Thyroid gland (tissue), 4 donors: ENCODE data around the gene SLFN13. TPM values are rescaled to one million over a fixed set of nuclear protein-coding genes. Genes with fewer than 3 reads are reported as not detected.
"Not testable (repeated sequence)": the region's sequence is repeated elsewhere in the genome, so short reads cannot be mapped to it uniquely, and the experiment has no call there.

ENCODE experiments used
- DNase-seq, 2 donors: peaks; one replicate each; pipeline ENCODE4 v3.0.0-alpha.2; 2019
- H3K27ac ChIP-seq, 3 donors: fragments of 200-600 bp; sonication (generic); 1 replicate in 2 of 3; 2 replicates in 1 of 3; pipeline ENCODE4 v1.5.1; 2016 to 2019; ENCODE audit warnings: mild to moderate bottlenecking in 1 of 3, moderate library complexity in 1 of 3
- H3K27me3 ChIP-seq: fragments of 200-600 bp; sonication (generic); one replicate; pipeline ENCODE4 v1.5.1; 2019
- H3K36me3 ChIP-seq, 2 donors: fragments of 200-600 bp; sonication (generic); one replicate each; pipeline ENCODE4 v1.5.1; 2016 to 2019
- H3K4me1 ChIP-seq, 2 donors: fragments of 200-600 bp; sonication (generic); one replicate each; pipeline ENCODE4 v1.5.1; 2017 to 2019
- H3K4me3 ChIP-seq, 3 donors: fragments of 200-600 bp; sonication (generic); replicated peaks in 1 of 3; 1 replicate in 2 of 3; 2 replicates in 1 of 3; pipeline ENCODE4 v1.5.1; 2016; ENCODE audit warnings: mild to moderate bottlenecking in 1 of 3
- H3K9me3 ChIP-seq: fragments of 200-600 bp; sonication (generic); one replicate; pipeline ENCODE4 v1.5.1; 2017
- POLR2A ChIP-seq, 2 donors: fragments of 450-650 bp; IDR thresholded peaks; one replicate each; pipeline ENCODE4 v1.6.1; 2017; ENCODE audit warnings: antibody characterized with exemption in 2 of 2, mild to moderate bottlenecking in 2 of 2, moderate library complexity in 1 of 2
- WGBS, 2 donors: methylation state at CpG; one replicate each; pipeline ENCODE4 v1.1.5; 2017; 5-methylcytosine and 5-hydroxymethylcytosine counted together
- intact Hi-C: fragments of 100-400 bp; cut with DNase I; formaldehyde crosslinking; loops from one replicate; pipeline ENCODE4 v1.15.1; 2023
- total RNA-seq, 4 donors: library from RNA; depleted of rRNA; stranded (reverse); fragments of >200 nt; gene quantifications; one replicate each; pipeline ENCODE4 v1.2.3, GENCODE V29; 2016
- TF ChIP-seq, protein P1 (sequence below), 6 experiments: fragments of 200-600 bp in 3 of 6; fragments of 450-650 bp in 3 of 6; sonication (generic) in 3 of 6; IDR thresholded peaks; one replicate each; pipeline ENCODE4 v1.5.1; 2016 to 2019; ENCODE audit warnings: antibody characterized with exemption in 6 of 6, mild to moderate bottlenecking in 2 of 6, inconsistent platforms in 1 of 6, moderate library complexity in 1 of 6

SLFN13 gene
- total RNA-seq, 4 donors from 2014 or later = 13.6 to 31.8 (median 17.9) TPM

GRCh38 chr17:35416659-35417058 is 31.9 kb downstream of the SLFN13 start:
- Histone ChIP-seq H3K36me3 (no peaks in the 10 kb centered on the region), H3K27me3 (no peaks in the 10 kb centered on the region), H3K9me3 (no peaks in the 10 kb centered on the region), H3K4me1 (no peaks in the 10 kb centered on the region), H3K27ac (peak overlapping the region in 1 of 3 donors; percentile 59), H3K4me3 (no peak overlapping the region)
- peak; percentile 70 to 79 for DNase-seq
- 50 to 66% methylated on average over 2 of the region's 2 CpGs for WGBS, 2 donors
- TF ChIP-seq POLR2A (IDR thresholded peaks at IDR 0.05) = no peak
- TF ChIP-seq, protein P1, sequence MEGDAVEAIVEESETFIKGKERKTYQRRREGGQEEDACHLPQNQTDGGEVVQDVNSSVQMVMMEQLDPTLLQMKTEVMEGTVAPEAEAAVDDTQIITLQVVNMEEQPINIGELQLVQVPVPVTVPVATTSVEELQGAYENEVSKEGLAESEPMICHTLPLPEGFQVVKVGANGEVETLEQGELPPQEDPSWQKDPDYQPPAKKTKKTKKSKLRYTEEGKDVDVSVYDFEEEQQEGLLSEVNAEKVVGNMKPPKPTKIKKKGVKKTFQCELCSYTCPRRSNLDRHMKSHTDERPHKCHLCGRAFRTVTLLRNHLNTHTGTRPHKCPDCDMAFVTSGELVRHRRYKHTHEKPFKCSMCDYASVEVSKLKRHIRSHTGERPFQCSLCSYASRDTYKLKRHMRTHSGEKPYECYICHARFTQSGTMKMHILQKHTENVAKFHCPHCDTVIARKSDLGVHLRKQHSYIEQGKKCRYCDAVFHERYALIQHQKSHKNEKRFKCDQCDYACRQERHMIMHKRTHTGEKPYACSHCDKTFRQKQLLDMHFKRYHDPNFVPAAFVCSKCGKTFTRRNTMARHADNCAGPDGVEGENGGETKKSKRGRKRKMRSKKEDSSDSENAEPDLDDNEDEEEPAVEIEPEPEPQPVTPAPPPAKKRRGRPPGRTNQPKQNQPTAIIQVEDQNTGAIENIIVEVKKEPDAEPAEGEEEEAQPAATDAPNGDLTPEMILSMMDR (IDR thresholded peaks at IDR 0.05) = no peak
- intact Hi-C loops = no loop called here

DNA sequence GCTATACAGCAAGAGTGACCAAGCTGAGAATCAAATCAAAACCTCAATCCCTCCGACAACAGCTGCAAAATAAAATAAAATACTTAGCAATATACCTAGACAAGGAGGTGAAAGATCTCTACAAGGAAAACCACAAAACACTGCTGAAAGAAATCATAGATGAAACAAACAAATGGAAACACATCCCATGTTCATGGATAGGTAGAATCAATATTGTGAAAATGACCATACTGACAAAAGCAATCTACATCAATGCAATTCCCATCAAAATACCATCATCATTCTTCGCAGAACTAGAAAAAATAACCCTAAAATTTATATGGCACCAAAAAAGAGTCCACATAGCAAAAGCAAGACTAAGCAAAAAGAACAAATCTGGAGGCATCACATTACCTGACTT is 33.9 kb downstream of the SLFN13 start:
- 97 to 99% methylated on average over 2 of the region's 2 CpGs for WGBS, 2 donors
- DNase-seq, H3K27ac ChIP-seq, H3K9me3 ChIP-seq, intact Hi-C loops, H3K4me1 ChIP-seq, H3K27me3 ChIP-seq, H3K4me3 ChIP-seq: not testable (repeated sequence)
- peaks cover 0 to 15% of the 10 kb centered on the region in 2 donors for H3K36me3 ChIP-seq

GRCh38 chr17:35414247-35414646 is 34.3 kb downstream of the SLFN13 start:
- Histone ChIP-seq H3K9me3 (no peaks in the 10 kb centered on the region), H3K27me3 (no peaks in the 10 kb centered on the region), H3K36me3 (peaks cover 0 to 15% of the 10 kb centered on the region in 2 donors), H3K4me3 (no peak overlapping the region), H3K27ac (no peak overlapping the region), H3K4me1 (no peaks in the 10 kb centered on the region)
- intact Hi-C loops = no loop called here
- TF ChIP-seq POLR2A (IDR thresholded peaks at IDR 0.05) = no peak
- TF ChIP-seq, protein P1 (IDR thresholded peaks at IDR 0.05) = no peak
- 97 to 98% methylated on average over 1 of the region's 1 CpG for WGBS, 2 donors
- no peak for DNase-seq

DNA sequence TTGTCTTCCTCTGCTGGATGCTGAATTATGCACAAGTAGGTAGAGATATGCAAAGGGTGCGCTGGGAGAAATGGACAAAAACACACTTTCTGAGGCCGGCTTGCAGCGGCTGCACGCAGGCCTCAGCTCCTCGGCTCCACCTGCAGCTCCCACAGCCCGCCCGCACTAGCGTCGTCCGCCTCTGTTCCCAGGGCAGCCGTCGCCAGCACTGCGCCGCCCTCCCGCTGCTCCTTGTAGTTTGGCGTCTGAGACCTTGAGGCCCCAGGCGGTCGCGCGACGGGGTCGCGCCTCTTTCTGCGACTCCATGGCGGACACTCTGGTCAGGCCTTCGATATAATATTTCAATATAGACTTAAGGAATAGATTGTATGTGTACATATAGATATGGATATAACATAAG is 41.0 kb downstream of the SLFN13 start:
- TF ChIP-seq, protein P1 (IDR thresholded peaks at IDR 0.05) = no peak
- 93 to 95% methylated on average over 25 of the region's 26 CpGs for WGBS, 2 donors
- DNase-seq = no peak
- Histone ChIP-seq H3K27ac (no peak overlapping the region), H3K4me1 (no peaks in the 10 kb centered on the region), H3K27me3 (no peaks in the 10 kb centered on the region), H3K9me3 (no peaks in the 10 kb centered on the region), H3K4me3 (no peak overlapping the region), H3K36me3 (peaks cover 4 to 18% of the 10 kb centered on the region in 2 donors)
- intact Hi-C loops = no loop called here

DNA sequence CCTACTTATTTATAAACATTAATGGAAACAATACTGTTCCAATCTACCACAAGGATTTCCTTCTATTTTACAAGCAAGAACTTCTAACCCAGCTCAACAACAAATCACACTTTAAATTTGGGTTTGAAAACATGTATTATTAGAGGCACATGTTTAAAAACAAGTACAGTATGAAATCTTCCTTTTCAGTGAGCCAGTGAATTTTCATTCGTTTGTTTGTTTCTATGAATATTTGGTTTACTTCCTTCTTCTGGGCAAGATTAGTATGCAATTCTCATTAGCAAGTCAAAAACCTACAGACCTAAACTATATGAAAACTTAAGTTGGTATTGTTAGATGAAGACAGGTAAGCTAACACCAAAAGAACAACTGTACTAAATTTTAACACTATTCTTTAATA is 42.0 kb downstream of the SLFN13 start:
- intact Hi-C loops = no loop called here
- Histone ChIP-seq H3K4me3 (no peak overlapping the region), H3K27me3 (no peaks in the 10 kb centered on the region), H3K36me3 (peaks cover 4 to 18% of the 10 kb centered on the region in 2 donors), H3K9me3 (no peaks in the 10 kb centered on the region), H3K4me1 (no peaks in the 10 kb centered on the region), H3K27ac (no peak overlapping the region)
- TF ChIP-seq, protein P1 (IDR thresholded peaks at IDR 0.05) = no peak
- no peak for TF ChIP-seq POLR2A (IDR thresholded peaks at IDR 0.05)
- DNase-seq = no peak
- 92 to 95% methylated on average over 1 of the region's 1 CpG for WGBS, 2 donors

DNA sequence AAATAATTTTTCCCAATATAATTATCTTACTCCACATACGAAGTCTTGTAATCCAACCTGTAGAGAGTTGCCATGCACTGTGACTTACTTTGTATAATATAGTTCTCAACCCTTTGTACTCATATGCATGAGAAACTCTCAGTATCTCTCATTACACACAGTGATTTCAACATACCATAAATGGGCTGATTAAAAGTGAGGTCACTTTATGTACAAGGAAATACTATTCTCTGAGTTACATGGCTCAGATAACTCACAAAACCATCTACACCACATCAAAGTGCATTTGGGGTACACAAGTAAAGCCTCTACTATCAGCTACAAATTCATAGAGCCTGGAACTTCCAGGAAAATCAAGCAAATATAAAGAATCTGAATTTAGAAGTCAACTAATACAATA is 44.2 kb downstream of the SLFN13 start:
- Histone ChIP-seq H3K4me1 (no peaks in the 10 kb centered on the region), H3K4me3 (no peak overlapping the region), H3K9me3 (no peaks in the 10 kb centered on the region), H3K27ac (no peak overlapping the region), H3K27me3 (no peaks in the 10 kb centered on the region), H3K36me3 (peaks cover 3 to 4% of the 10 kb centered on the region in 2 donors)
- TF ChIP-seq, protein P1 (IDR thresholded peaks at IDR 0.05) = no peak
- TF ChIP-seq POLR2A (IDR thresholded peaks at IDR 0.05) = no peak
- intact Hi-C loops = no loop called here
- 94 to 96% methylated on average over 1 of the region's 1 CpG for WGBS, 2 donors
- no peak for DNase-seq

DNA sequence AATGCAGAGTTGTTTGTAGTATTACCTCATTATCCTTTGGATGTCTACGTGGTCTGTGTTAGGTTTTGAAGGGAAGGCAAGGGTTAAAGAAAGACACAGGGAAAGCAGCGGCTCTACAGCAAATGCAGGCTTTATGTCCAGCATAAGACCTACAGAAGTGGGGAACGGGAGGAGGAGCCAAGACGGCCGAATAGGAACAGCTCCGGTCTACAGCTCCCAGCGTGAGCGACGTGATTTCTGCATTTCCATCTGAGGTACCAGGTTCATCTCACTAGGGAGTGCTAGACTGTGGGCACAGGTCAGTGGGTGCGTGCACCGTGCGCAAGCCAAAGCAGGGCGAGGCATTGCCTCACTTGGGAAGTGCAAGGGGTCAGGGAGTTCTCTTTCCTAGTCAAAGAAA is 54.8 kb downstream of the SLFN13 start:
- H3K4me1 ChIP-seq, H3K27ac ChIP-seq, H3K27me3 ChIP-seq, DNase-seq, H3K4me3 ChIP-seq, H3K9me3 ChIP-seq, H3K36me3 ChIP-seq, intact Hi-C loops: not testable (repeated sequence)
- WGBS, 2 donors = 87 to 90% methylated on average over 13 of the region's 13 CpGs
